Superior temporal gyrus (tissue), 1 donor: Measurements from ENCODE around the gene TNKS2.
"Not testable (repeated sequence)": the region's sequence is repeated elsewhere in the genome, so short reads cannot be mapped to it uniquely, and the experiment has no call there.

Experiments used
- DNase-seq: peaks from one replicate; pipeline ENCODE4 v3.0.0-alpha.2; 2016; ENCODE audit errors: extremely low spot score

The TNKS2 gene

DNA sequence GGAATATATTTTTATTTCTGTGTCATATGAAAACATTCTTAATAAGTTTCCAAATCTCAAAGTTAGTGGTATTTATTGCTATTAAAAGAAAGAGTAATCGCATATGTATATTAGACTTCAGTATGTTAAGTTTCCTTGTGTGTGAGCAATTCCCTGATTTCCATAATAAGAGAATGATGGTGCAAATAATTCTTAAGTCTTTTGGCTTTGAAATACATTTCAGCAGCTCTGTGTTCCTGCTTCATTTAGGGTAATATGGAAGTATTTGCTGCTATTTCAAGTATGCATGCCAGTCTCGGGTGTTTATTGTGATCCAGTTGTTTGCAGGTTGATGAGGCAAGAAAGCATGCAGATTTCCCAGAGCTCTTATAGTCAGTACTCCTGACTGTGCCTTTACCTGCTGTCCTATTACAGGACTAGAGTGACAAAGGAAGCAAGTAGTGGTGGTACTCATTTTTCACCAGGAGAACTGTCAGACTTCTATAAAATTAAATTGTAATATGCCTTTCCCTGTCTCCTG is 67.4 kb downstream of the TNKS2 start:
- no peak for DNase-seq

GRCh38 chr10:91875156-91875555 is 76.9 kb downstream of the TNKS2 start:
- DNase-seq: no peak

GRCh38 chr10:91875779-91876178 is 77.6 kb downstream of the TNKS2 start:
- no peak for DNase-seq

DNA sequence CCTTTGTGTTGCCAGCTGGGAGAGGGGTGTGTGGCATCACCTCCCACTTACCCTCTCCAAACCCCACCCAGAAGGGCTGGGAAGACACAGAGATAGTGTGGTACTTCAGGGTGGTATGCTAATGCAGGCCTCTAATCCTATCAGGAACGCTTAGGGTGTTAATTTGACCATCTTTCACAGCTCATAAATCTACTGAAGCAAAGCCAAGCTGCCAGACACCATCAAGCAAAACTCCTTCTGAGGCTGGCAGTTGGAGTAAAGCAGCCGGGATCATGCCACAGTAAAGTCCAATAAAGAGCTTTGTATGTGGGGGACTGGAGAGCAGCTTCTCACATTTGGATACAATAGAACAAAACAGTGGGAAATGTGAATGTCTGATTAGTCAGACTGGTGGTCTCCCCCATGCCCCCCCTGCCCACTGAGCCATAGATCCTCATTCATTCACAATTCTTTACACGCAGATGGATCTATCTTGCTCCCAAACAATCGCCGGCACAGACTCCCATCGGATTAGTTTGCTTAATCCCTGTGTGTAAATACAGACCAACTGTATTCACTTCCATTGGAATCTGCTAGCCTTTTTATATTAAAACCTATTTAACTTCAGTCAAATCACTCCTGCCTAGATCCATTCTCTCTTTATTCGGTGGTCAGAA is 81.4 kb downstream of the TNKS2 start:
- no peak for DNase-seq

DNA sequence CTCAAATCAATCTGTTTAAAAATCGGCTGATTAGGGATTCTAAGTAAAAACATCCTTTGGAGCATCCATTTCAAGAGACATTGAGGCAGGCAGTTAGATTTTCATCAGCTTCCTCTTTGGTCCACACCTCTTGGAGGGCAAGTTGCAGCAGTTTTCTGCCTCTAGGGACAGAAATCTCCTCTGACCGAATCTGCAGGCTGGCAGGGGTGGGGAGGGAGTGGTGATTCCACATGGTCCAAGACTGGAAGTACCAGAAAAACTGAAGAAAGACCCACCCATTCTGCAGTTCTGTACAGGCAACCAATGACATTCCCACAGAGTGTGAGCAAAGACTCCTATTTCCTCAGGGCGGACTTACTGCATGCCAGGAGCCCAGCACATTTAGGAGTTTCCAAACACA is 82.1 kb downstream of the TNKS2 start:
- no peak for DNase-seq

GRCh38 chr10:91883549-91884444 is 85.6 kb downstream of the TNKS2 start:
- DNase-seq: peak; percentile 24

DNA sequence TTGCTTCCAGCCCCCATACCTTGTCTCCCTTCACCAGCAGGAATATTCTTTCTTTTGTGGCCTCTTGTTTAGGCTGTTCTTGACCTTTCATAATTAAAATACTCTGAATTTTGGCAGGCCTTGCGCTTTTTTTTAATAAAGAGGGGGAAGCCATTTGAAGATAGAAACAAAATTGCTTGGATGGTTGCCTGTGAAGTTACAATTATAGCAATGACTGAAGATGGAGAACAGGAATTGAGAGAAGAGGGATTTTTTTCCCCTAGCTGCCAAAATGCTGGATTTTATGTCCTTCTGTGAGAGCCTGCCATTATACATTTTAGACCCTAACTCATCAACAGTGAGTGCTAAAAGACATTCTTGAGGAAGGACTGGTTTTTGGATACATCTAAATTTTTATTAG is 86.3 kb downstream of the TNKS2 start:
- DNase-seq: no peak

GRCh38 chr10:91885362-91886079 is 87.3 kb downstream of the TNKS2 start:
- no peak for DNase-seq

- no peak for DNase-seq
Measured at GRCh38 chr10:91886954-91887271, 88.7 kb downstream of the TNKS2 start.

DNA sequence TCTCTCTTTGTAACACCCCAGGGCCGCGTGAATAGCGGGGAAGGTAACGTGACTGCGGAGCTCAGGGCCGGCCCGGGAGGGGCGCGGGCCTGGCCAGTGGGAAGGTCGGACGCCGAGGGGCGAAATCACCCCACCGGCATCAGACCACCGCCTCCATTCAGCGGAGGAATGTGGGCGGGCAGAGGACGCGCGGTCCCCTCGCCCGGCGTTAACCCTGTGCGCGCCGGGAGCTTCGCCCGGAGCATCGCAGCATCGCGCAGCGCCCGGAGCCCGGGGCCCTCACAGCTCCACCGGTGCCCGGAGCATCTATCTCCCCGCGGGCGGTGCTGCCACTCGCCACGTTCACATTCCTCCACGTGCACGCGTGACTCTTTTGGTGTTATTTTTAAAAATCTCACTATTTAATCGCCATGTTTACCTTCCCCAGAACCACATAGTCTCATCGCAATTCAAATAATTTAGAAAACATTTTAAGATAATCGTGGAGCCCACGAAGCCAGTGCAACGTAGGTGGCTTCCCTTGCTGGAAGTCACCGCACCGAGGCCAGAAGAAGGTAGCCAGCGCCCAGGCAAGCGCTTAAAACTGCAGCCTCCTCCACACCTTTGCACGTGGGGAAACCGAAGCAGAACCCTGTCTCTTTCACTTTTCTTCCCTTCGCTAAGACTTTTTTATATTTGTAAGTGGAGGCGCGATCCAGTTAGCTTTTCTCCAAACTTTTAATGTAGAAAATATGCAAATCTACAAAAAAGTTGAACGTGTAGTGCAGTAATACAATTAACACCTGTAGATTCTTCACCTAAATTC is 89.2 kb downstream of the TNKS2 start:
- no peak for DNase-seq

GRCh38 chr10:91891125-91892001 is 93.1 kb downstream of the TNKS2 start:
- no peak for DNase-seq

DNA sequence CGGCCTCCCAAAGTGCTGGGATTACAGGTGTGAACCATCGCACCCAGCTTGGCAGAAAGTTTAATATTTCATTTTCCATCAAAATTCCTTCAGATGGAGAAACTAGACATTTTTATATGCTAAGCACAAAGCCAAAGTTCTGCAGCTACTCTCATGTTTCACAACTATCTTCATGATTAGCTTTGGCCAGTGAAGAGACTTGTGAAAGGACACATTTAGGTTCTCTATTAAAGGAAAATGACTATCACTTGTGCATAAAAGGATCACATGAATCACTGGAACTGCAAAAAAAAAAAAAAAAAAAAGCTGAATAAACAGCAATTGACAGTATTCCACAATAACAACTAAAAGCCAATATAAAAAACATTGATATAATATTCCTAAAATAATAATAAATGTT is 94.8 kb downstream of the TNKS2 start:
- no peak for DNase-seq

DNA sequence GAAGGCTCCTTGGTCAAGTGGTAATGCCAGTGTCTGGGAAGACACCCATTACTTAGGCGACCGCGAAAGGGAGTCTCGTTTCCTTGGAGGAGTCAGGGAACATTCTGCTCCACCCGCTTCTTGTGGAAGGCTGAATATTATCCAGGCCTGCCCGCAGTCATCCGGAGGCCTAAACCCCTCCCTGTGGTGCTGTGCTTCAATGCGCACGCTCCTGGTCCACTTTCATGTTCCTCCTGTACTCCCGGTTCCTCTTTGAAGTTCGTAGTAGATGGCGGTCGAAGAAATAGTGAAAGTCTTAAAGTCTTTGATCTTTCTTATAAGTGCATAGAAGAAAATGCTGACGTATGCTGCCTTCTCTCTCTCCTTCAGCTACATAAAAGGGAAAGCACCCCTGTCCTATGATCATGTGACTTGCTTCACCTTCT is 96.0 kb downstream of the TNKS2 start:
- not testable (repeated sequence) for DNase-seq

- no peak for DNase-seq
Measured at GRCh38 chr10:91896212-91896756, 98.1 kb downstream of the TNKS2 start.

- no peak for DNase-seq
Measured at GRCh38 chr10:91897421-91897820, 99.2 kb downstream of the TNKS2 start.

- peak; percentile 58 for DNase-seq
Measured at GRCh38 chr10:91901784-91902677, 103.8 kb downstream of the TNKS2 start.

DNA sequence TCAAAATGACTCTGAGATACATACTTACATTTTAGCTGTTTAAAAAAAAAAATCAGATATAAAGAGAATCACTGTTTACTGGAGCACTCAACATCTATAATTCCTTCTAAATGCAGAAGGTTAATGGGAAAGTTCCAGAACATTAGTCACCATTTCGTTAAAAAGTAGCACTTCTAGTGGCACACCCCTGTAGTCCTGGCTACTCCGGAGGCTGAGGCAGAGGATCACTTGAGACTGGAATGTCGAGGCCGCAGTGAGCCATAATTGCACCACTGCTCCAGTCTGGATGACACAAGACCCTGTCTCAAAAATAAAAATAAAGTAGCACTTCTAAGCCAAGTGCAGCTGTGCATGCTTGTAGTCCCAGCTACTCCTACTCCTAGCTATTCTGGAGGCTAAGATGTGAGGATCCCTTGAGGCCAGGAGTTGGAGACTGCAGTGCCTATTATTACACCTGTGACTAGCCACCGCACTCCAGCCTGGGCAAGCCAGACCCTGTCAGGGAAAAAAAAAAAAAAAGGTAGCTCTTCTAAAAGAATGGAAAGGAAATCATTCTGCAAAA is 108.9 kb downstream of the TNKS2 start:
- DNase-seq: no peak

GRCh38 chr10:91907914-91908336 is 109.7 kb downstream of the TNKS2 start:
- no peak for DNase-seq
